Measurements from ENCODE around the gene MAPKAPK2.

- no peak for TF ChIP-seq POLR2A (IDR thresholded peaks at IDR 0.05; ENCODE audit: low read length)
- TF ChIP-seq GATA1 (IDR thresholded peaks at IDR 0.05; ENCODE audit: low read depth, low read length), result no peak
Measured at GRCh38 chr1:206708058-206708457, 23.4 kb downstream of the MAPKAPK2 start.
